ENCODE data around the gene SATB1.
"Not testable (repeated sequence)": the region's sequence is repeated elsewhere in the genome, so short reads cannot be mapped to it uniquely, and the experiment has no call there.

SATB1 gene

DNA sequence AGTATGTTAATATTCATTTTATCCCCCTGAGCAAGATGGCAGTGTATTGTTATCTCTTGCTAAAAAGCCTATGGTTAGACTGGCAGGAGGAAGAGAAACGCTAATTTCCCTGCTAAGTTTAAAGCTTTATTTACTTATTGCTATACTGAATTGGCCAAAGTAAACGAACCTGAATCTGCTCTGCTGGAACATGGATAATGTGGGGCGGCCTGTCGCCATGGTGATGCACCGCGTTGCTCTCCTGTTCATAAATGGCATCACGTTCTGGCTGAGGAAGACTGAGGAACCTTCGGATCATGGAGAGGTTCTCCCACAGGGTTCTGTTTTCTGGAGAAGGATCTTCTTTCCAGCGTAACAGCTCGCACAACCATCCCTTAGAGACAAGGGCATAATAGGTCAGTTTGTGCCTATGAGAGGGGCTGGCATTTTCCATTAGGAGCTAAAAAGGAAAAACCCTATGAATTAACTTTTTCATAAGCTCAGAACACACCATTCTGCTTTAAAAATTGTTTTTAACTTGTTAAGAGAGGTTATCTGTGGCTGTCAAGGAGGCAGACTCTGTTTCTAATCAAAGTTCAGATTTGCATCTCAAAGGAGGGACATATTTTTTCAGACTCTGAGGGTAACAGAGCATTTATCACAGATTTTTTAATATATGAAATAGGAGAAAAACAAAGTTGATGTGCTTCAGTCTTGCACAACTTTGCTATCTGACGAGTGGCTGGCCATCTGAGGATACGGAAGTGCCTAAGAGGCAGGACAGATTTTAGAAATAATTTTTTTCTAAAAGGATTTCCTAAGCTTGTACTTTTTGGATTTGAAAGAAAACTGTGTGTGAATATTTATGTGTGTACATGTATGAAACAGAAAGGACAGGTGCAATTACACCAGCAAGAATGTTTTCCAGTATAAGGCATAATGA lies 73.1 kb downstream of the SATB1 start:
- no peak for DNase-seq (ENCODE audit: low read depth, low spot score)

DNA sequence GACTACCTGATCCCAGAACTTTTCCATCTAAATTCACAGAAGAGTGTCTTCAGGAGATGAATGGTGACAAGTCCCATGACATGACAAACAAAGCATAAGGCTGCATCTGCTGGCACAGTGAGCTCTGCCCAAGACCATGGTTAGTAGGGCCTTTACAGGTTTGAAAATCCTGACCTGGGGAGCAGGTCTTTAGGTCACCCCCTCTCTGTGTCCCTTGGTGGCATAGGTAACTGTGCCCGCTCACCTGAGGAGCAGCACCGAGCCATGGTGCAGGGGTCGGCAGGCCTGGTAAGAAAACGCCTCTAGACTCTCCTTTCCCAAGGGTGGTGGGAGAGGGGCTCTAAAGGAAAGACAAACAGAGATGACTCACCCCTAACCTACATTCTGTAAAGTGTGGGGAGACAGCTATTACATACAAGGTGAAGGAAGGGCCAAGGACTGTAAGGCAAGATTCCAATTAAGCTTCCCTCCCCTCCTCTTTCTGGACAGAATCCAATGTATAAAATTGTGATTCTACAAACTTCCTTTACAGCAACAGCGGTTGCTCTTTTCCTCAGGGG lies 74.0 kb downstream of the SATB1 start:
- no peak for DNase-seq (ENCODE audit: low read depth, low spot score)

DNA sequence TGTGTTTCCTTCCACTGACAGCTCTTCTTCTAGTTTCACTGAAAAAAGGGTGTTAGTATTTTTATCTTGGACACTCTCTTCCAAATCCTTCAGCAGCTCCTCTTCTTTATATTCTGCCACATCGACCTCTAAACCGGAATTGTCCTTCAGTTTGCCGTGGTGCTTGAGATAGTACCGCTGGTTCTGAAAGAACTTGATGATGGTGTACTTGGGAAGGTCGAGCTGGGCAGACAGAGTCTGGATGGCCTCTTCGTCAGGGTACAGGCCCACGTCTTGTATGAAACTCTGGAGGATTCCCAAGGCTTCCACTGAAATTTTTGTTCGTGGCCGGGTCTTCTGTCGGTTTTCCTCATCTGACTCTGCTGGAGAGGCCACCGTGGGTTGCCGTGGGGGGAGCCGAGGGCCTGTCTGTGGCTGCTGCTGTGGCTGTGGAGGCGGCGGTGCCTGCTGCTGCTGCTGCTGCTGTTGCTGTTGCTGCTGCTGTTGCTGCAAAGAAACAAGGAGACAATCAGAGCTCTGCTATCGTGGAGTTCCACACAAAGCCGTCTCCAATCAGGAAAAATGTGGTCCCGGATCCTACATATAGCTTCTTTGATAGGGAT lies 75.8 kb downstream of the SATB1 start:
- no peak for DNase-seq (ENCODE audit: low read depth, low spot score)

DNA sequence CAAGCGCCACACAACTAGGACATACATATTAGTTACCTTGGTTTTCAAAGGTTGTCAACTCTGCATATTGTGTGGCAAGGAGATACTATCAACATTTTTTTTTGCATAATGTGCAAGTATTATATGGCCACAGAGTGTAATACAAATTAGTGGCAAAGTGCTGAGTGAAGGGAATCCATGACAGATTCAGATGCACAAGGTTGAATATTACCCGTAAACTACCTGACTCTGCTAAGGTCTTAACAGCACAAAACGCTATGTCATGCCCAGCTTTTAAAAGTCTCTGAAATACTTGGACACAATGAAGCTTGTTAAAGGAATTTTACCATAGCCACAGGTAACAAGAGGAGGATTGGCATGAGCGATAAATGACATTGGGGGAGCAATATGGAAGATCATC lies 79.0 kb downstream of the SATB1 start:
- no peak for DNase-seq (ENCODE audit: low read depth, low spot score)

DNA sequence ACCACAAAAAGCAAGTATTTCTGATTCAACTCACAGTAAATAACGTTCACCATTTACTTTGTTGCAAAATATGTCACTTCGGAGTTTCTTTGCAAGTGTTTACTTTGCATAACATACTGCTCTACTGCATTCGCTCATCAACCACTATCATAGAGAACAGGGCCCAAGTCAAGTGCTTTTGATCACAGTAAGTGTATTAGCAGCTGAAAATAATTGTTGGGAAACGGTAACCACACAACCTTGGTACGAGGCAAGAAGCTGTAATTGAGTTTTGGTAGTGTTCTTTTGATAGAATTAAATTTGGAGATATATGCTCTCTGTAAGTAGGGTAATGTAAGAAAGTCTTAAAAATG lies 80.1 kb downstream of the SATB1 start:
- no peak for DNase-seq (ENCODE audit: low read depth, low spot score)

DNA sequence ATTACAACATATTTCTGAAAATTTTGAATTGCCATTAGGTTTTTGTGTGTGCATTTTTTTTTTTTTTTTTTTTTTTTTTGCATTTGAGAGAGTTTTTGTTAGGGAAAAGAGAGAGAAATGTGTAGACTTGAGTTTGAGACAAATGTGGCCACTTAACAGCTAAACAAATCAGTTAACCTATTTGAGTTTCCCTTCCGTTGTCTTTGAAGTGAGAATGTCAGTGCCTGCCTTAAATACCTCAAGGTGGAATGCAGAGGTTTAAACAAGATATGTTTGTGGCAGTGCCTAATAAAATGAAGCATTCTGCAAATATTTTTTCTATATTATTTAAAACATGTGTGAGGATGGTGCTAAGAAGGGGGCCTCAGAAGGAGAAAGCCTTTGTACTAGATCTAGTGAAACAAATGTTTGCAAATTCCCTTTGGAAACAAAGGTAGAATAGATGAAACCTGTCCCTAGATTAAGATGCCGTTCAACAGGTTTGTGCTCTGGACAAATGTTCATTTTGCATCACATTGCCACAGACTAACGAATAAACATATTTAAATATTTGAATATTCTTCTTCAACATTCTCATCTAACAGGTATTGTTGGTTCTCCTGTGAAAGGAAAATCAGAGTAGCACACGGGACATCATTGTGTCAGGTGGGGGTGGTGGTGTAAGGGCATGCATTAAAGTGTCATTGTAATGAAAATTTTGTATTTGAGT lies 80.7 kb downstream of the SATB1 start:
- DNase-seq (ENCODE audit: low read depth, low spot score) = no peak

DNA sequence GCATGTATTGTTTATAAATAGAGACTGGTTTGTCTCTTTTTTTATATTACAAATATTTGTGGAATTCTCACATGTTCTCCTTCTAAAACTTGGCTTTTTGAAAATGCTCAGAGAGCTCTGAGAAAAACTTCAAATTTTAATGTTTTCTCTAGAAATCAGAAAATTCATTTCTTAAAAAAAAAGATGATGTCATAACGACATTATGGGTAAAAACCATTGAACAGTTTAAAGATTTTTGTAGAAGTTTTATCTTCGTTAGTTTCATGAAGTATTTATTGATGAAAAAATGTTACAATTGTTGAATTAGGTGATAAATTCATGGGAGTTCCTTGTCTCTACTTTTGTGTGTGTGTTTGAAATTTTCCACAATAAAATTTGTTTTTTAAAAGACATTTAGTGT lies 81.3 kb downstream of the SATB1 start:
- DNase-seq (ENCODE audit: low read depth, low spot score) = no peak

DNA sequence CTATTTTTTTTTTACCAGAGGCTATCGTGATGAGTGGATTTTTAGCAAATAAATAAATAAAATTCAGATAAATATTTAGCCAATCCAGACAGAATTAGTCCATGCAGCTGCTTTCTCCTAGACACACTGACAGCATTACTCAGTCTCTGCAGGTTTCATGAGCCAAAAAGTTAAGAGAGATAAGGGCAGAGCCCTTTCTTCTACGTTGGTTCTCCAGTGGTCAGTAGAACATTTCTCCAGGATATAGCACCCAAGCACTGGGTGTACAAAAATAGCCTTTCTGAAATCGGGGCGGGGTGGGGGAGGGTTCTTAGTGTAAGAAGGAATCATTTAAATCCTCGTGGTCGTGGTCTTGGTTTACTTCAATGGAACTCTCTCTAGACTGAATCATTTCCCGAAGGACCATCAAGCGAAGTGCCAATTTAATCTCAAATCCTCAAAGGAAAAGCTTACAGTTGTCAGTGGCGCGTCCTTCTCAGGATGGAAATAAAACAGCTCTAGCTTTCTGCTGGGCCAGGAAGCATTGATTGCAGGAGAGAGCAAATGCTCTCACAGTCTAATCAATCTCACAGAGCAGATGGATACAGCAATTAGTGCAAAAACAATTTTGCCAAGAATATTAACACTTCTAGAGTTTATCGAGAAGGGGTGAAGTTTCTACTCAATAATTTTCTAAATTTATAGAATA lies 86.2 kb downstream of the SATB1 start:
- DNase-seq (ENCODE audit: low read depth, low spot score) = no peak

DNA sequence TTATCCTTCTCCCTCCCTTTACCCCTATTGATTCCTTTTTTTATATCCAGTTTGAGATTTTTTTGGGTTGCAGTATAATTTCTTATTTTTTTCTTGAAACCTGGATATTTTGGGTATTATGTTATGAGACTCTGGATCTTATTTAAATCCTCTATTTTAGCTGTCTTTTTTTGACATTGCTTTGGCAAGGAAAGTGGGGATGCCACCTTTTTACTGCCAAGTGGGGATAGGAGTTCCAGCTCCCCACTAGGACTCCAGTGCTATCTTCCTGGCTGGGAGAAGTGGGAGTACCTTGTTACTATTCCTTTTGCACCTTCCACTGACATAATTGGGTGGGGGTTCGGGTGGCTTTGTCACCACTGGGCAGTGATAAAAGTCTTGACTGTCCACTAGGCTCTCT lies 87.9 kb downstream of the SATB1 start:
- DNase-seq (ENCODE audit: low read depth, low spot score) = no peak

DNA sequence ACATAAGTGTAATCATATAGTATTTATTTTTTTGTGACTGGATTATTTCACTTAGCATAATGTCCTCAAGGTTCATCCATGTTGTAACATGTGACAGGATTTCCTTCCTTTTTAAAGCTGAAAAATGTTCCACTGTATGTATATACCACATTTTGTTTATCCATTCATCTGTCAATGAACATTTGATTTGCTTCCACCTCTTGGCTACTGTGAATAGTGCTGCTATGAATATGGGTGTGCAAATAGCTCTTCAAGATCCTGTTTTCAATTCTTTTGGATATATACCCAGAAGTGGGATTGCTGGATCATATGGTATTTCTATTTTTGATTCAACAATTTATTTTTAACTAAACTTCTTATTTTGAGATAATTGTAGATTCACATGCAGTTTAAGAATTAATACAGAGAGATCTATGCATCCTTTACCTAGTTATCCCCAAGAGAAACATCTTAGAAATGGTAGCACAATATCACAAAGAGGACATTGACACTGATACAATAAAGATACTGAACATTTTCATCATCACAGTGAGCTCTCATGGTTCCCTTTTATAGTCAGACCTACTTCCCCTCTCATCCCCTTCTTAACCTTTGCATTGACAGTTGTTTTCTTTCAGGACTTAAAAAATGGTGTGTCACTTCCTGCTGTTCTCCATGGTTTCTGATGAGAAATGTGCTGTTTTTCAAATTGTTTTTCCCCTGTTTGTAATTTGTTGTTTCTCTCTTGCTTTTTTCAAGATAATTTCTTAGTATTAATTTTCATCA lies 90.1 kb downstream of the SATB1 start:
- no peak for DNase-seq (ENCODE audit: low read depth, low spot score)

DNA sequence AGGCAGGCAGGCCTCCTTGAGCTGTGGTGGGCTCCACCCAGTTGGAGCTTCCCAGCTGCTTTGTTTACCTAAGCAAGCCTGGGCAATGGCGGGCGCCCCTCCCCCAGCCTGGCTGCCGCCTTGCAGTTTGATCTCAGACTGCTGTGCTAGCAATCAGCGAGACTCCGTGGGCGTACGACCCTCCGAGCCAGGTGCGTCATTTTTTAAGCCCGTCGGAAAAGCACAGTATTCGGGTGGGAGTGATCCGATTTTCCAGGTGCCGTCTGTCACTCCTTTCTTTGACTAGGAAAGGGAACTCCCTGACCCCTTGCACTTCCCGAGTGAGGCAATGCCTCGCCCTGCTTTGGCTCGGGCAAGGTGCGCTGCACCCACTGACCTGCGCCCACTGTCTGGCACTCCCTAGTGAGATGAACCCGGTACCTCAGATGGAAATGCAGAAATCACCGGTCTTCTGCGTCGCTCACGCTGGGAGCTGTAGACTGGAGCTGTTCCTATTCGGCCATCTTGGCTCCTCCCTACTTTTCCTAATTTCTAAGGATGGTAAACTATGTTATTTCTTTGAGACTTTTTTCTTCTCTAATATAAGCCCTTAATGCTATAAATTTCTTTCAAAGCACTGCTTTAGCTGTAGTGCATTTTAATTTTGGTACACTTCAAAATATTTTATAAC lies 94.2 kb downstream of the SATB1 start:
- not testable (repeated sequence) for DNase-seq (ENCODE audit: low read depth, low spot score)

DNA sequence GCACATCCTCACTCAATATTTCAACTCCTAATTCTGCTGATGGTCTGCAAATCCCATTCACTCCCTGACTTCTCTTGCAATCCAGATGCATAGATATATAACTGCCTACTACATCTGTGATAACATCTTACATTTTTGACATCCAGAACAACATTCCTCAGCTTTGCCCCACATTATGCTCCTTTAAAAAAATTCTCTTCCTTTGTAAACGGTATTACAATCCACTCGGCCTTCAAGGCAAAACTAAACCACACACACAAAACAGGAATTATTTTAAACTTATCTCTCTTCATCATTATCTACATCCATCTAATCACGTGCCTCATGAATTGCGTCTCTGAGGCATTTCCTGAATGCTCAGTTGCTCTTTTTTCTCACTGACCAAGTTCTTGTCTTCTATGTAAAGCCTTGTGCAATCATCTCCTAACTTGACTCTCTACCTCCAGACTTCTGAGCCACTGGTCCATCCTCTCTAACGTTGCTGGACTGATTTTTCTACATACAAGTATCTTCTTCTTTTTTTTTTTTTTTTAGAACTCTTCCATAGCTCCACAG lies 117.0 kb downstream of the SATB1 start:
- DNase-seq (ENCODE audit: low read depth, low spot score) = no peak

DNA sequence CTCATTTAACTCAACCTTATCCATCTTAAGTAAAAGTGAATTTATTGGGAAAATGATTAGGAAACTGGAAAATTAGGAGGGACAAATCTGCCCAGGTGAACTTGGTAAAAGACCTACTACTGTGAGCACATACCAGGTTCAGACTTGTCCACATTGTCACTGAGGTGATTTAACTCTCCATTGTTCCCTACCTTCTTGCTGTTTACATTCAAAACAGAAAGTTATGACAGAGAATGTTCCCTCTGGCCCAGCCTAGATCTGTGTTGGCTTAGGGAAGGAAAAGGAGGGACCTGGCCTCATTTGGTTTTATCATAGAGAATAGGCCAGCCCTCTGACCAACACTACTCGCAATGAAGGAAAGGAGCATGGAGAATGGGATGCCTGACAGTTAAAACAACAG lies 117.6 kb downstream of the SATB1 start:
- DNase-seq (ENCODE audit: low read depth, low spot score) = no peak

DNA sequence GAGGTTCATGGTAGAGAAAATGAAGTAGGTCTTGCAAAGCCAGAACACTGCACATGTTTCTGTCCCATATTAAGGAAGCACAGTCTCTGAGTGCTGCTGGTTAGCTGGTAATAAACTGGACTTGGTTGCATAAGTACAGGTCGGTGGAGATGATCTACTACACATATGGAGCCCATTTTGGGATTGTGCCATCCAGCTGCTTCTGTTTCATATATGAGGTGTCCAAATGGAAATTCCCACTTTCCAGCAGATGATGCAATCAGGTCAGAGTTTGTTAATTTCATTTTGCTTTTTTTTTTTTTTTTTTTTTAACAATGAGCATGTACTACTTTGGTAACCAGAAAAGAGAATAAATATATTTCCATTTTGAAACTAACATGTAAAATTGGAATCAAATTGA lies 122.6 kb downstream of the SATB1 start:
- no peak for DNase-seq (ENCODE audit: low read depth, low spot score)

DNA sequence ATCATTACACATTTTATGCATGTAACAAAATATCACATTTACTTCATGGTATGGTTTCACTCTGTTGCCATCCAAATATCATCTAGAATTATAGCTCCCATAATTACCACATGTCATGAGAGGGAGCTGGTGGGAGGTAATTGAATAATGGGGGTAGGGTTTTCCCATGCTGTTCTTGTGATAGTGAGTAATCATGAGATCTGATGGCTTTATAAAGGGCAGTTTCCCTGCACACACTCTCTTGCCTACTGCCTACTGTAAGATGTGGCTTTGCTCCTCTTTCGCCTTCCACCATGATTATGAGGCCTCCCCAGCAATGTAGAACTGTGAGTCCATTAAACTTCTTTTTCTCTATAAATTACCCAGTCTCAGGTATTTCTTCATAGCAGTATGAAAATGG lies 123.4 kb downstream of the SATB1 start:
- DNase-seq (ENCODE audit: low read depth, low spot score) = no peak

DNA sequence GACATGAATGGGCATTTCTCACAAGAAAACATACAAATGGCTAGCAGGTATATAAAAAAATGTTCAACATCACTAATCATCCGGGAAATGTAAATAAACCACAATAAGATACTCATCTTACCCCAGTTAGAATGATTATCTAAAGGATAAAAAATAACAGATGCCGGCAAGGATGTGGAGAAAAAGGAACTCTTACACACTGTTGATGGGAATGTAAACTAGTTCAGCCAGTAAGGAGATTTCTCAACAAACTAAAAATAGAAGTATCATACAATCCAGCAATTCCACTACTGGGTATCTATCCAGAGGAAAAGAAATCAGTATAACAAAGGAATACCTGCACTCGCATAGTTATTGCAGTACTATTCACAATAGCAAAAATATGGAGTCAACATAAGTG lies 124.2 kb downstream of the SATB1 start:
- DNase-seq (ENCODE audit: low read depth, low spot score) = no peak

DNA sequence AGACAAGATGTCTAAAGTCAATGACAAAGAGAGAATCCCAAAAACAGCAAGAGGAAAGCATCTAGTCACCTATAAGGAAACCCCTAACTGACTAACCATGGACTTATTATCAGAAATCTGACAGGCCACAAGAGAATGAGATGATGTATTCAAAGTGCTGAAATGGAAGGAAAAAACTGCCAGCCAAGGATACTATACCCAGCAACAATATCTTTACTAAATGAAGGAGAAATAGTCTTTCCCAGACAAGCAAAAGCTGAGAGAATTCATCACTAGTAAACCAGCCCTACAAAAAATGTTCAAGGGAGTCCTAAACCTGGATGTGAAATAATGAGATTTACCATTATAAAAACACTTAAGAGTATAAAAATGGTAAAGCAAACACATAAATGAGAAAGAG lies 128.0 kb downstream of the SATB1 start:
- DNase-seq (ENCODE audit: low read depth, low spot score) = no peak

Measured in activated naive CD8-positive, alpha-beta T cell treated with anti-CD3 and anti-CD28 coated beads, Interleukin-2, amount 50 U/mL, for 16 hours (primary cell).